Measurements from ENCODE around the gene PCNP.
"Not testable (repeated sequence)": the region's sequence is repeated elsewhere in the genome, so short reads cannot be mapped to it uniquely, and the experiment has no call there.

Gene PCNP

GRCh38 chr3:101603184-101603583, 29.2 kb downstream of the PCNP start:
- DNase-seq (no peak), ATAC-seq (no peak)
- H3K4me3 Mint-ChIP-seq: no peak overlapping the region
- no peaks in the 10 kb centered on the region for H3K9me3 Mint-ChIP-seq
- peaks cover 3% of the 10 kb centered on the region for H3K36me3 Mint-ChIP-seq (ENCODE audit: low read depth)
- H3K27ac Mint-ChIP-seq: no peak overlapping the region
- no peaks in the 10 kb centered on the region for H3K27me3 Mint-ChIP-seq
- H3K4me1 Mint-ChIP-seq: no peaks in the 10 kb centered on the region

- not testable (repeated sequence) for H3K36me3 Mint-ChIP-seq (ENCODE audit: low read depth); H3K4me1 Mint-ChIP-seq
These were observed 31.4 kb downstream of the PCNP start for GRCh38 chr3:101605398-101605797.

DNA sequence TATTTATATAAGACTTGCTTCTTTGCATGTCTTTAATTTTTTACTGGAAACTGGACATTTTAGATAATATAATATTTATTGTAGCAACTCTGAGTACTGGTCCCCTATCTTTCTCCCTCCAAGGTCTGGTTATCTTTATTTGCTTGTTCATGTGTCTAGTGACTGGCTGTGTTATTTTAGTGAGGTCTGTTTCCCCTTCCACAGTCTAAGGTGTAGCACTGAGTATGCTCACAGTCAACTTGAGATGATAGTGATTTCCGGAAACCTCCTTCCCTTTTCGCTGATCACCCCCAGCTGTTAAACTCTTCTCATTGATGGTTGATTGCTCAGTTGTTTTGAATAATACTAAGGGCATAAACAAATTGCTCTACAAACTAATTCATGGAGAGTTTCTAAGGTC, 37.0 kb downstream of the PCNP start:
- no peaks in the 10 kb centered on the region for H3K9me3 Mint-ChIP-seq
- no peaks in the 10 kb centered on the region for H3K4me1 Mint-ChIP-seq
- H3K4me3 Mint-ChIP-seq: no peak overlapping the region
- H3K27me3 Mint-ChIP-seq: no peaks in the 10 kb centered on the region
- no peak for ATAC-seq
- no peak overlapping the region for H3K27ac Mint-ChIP-seq
- H3K36me3 Mint-ChIP-seq (ENCODE audit: low read depth): no peaks in the 10 kb centered on the region
- no peak for DNase-seq

More at GRCh38 chr3:101605398-101605797, 31.4 kb downstream of the PCNP start:
- not testable (repeated sequence) for H3K4me3 Mint-ChIP-seq, DNase-seq, ATAC-seq, H3K27ac Mint-ChIP-seq, H3K9me3 Mint-ChIP-seq, H3K27me3 Mint-ChIP-seq

DNA sequence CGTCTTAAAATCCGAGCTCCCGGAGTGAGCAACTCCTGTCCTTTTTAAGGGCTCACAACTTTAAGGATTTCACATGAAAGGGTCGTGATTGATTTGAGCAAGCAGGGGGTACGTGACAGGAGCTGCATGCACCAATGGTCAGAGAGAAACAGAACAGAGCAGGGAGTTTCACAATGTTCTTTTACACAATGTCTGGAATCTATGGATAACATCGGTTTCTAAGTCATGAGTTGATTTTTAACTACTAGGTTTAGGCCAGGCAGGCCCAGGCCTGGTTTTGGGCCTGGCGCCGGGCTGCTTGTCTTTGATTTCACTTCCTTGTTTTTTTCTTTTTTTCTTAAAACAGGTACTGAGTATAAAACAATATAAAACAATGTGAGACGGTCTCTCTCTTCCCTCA, 39.0 kb downstream of the PCNP start:
- not testable (repeated sequence) for H3K27ac Mint-ChIP-seq; DNase-seq; ATAC-seq; H3K4me1 Mint-ChIP-seq; H3K36me3 Mint-ChIP-seq (ENCODE audit: low read depth); H3K9me3 Mint-ChIP-seq; H3K4me3 Mint-ChIP-seq; H3K27me3 Mint-ChIP-seq

DNA sequence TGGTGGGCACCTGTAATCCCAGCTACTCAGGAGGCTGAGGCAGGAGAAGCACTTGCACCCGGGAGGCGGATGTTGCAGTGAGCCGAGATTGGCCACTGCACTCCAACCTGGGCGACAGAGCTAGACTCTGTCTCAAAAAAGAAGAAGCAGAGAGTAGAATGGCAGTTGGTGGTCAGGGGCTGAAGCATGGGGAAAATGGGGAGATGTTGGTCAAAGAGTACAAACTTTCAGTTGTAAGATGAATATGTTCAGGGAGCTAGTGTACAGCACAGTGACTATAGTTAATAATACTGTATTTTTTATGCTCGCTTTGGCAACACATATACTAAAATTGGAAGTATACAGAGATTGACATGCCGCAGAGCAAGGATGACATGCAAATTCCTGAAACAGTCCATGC, 41.5 kb downstream of the PCNP start:
- Mint-ChIP-seq H3K27me3 (no peaks in the 10 kb centered on the region), H3K9me3 (no peaks in the 10 kb centered on the region), H3K27ac (no peak overlapping the region), H3K4me1 (no peaks in the 10 kb centered on the region), H3K4me3 (no peak overlapping the region), H3K36me3 (ENCODE audit: low read depth) (no peaks in the 10 kb centered on the region)
- DNase-seq (no peak), ATAC-seq (no peak)

DNA sequence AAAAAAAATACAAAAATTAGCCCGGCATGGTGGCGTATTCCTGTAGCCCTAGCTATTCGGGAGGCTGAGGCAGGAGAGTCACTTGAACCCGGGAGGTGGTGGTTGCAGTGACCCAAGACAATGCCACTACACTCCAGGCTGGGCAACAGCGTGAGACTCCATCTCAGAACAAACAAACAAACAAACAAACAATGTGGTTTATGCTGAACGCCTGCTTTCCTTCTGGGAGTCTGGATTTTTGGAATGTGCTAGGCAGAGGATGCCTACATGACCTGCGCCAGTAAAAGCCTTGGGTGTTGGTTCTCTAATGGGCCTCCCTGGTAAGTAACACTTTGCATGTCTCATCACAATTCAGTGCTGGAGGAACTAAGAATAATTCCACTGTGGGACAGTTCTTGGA, 43.5 kb downstream of the PCNP start:
- ATAC-seq (no peak), DNase-seq (no peak)
- Mint-ChIP-seq H3K4me1 (no peaks in the 10 kb centered on the region), H3K36me3 (ENCODE audit: low read depth) (no peaks in the 10 kb centered on the region), H3K9me3 (no peaks in the 10 kb centered on the region), H3K27ac (no peak overlapping the region), H3K4me3 (no peak overlapping the region), H3K27me3 (no peaks in the 10 kb centered on the region)

- ATAC-seq: no peak
- no peak overlapping the region for H3K27ac Mint-ChIP-seq
- H3K4me3 Mint-ChIP-seq: no peak overlapping the region
- no peaks in the 10 kb centered on the region for H3K36me3 Mint-ChIP-seq (ENCODE audit: low read depth)
- no peaks in the 10 kb centered on the region for H3K9me3 Mint-ChIP-seq
- H3K4me1 Mint-ChIP-seq: no peaks in the 10 kb centered on the region
- H3K27me3 Mint-ChIP-seq: no peaks in the 10 kb centered on the region
- DNase-seq: no peak
These were observed 44.7 kb downstream of the PCNP start for GRCh38 chr3:101618726-101619125.

- no peak for DNase-seq
- ATAC-seq: no peak
- H3K9me3 Mint-ChIP-seq: no peaks in the 10 kb centered on the region
- H3K4me1 Mint-ChIP-seq: no peaks in the 10 kb centered on the region
- H3K36me3 Mint-ChIP-seq (ENCODE audit: low read depth): no peaks in the 10 kb centered on the region
- no peaks in the 10 kb centered on the region for H3K27me3 Mint-ChIP-seq
- H3K27ac Mint-ChIP-seq: no peak overlapping the region
- no peak overlapping the region for H3K4me3 Mint-ChIP-seq
These were observed 45.8 kb downstream of the PCNP start for GRCh38 chr3:101619734-101620133.

GRCh38 chr3:101623656-101624055, 49.7 kb downstream of the PCNP start:
- DNase-seq (no peak), ATAC-seq (no peak)
- Mint-ChIP-seq H3K4me3 (no peak overlapping the region), H3K27me3 (no peaks in the 10 kb centered on the region), H3K9me3 (no peaks in the 10 kb centered on the region), H3K36me3 (ENCODE audit: low read depth) (no peaks in the 10 kb centered on the region), H3K27ac (no peak overlapping the region), H3K4me1 (no peaks in the 10 kb centered on the region)

- Mint-ChIP-seq H3K4me3 (no peak overlapping the region), H3K9me3 (no peaks in the 10 kb centered on the region), H3K27ac (no peak overlapping the region), H3K27me3 (no peaks in the 10 kb centered on the region), H3K4me1 (no peaks in the 10 kb centered on the region), H3K36me3 (ENCODE audit: low read depth) (no peaks in the 10 kb centered on the region)
- no peak for ATAC-seq
- no peak for DNase-seq
These were observed 50.9 kb downstream of the PCNP start for GRCh38 chr3:101624857-101625256.

GRCh38 chr3:101625879-101626278, 51.9 kb downstream of the PCNP start:
- H3K9me3 Mint-ChIP-seq: no peaks in the 10 kb centered on the region
- DNase-seq: no peak

DNA sequence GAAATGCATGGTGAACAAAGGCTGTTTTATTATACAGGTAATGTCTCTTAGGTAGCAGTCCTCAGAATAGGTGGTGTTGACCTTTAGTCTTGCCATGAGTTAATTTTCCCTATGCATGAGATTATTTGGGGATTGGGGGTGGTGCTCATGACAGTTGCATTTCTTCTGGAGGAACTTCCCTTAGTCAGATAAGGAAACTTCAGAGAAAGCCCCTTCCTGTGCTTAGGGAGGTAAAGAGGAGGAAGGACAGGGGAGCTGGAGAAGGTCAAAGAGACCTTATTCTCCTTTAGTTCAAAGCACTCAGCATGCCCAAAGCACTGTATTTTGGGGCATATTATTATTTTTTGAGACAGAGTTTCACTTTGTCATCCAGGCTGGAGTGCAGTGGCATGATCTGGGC, 55.2 kb downstream of the PCNP start:
- Mint-ChIP-seq H3K27ac (no peak overlapping the region), H3K4me1 (no peaks in the 10 kb centered on the region), H3K4me3 (no peak overlapping the region), H3K27me3 (no peaks in the 10 kb centered on the region), H3K36me3 (ENCODE audit: low read depth) (no peaks in the 10 kb centered on the region), H3K9me3 (no peaks in the 10 kb centered on the region)
- DNase-seq (no peak), ATAC-seq (no peak)

More at GRCh38 chr3:101625879-101626278, 51.9 kb downstream of the PCNP start:
- no peaks in the 10 kb centered on the region for H3K4me1 Mint-ChIP-seq
- no peaks in the 10 kb centered on the region for H3K27me3 Mint-ChIP-seq
- H3K36me3 Mint-ChIP-seq (ENCODE audit: low read depth): no peaks in the 10 kb centered on the region
- no peak for ATAC-seq
- no peak overlapping the region for H3K27ac Mint-ChIP-seq
- no peak overlapping the region for H3K4me3 Mint-ChIP-seq

DNA sequence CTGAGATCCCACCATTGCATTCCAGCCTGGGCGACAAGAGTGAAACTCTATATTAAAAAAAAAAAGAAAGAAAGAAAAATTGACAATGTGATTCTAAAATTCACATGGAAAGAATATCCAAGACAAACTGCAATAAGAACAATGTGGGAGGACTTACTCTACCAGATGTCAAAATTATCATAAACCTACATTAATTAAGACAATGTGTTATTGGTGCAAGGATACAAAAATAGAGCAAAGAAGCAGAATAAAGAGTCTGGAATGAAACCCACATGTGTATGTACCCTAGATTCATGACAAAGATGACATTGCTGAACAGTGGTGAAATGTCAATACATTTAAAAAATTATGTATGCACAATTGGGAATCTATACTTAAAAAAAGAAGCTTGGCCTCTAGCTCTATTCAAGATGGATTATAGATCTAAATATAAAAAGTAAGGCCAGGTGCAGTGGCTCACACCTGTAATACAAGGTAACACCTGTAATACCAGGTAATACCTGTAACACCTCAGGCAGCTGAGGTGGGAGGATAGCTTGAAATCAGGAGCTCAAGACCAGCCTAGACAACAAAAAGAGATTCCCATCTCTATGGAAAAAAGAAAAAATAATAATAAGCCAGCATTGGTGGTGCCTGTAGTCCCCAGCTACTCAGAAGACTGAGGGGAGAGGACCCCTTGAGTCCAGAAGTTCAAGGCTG, 57.3 kb downstream of the PCNP start:
- Mint-ChIP-seq H3K4me1 (no peaks in the 10 kb centered on the region), H3K4me3 (no peak overlapping the region), H3K27me3 (no peaks in the 10 kb centered on the region), H3K27ac (no peak overlapping the region), H3K36me3 (ENCODE audit: low read depth) (no peaks in the 10 kb centered on the region), H3K9me3 (no peaks in the 10 kb centered on the region)
- ATAC-seq: no peak
- no peak for DNase-seq

DNA sequence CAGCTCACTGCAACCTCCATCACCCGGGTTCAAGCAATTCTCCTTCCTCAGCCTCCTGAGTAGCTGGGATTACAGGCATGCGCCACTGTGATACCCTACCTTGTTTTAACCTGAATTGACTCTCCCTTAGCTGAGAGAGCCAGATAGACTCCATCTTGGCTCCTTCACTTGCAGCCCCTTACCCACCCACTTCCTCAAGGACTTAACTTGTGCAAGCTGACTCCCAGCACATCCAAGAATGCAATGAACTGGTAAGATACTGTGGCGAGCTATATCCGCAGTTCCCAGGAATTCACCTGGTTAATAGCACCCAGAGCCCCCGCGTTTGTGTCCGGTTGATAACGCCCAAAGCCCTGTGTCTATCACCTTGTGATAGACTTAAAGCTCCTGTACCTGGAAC, 58.0 kb downstream of the PCNP start:
- DNase-seq; H3K27me3 Mint-ChIP-seq; H3K9me3 Mint-ChIP-seq; H3K4me1 Mint-ChIP-seq; H3K27ac Mint-ChIP-seq; H3K4me3 Mint-ChIP-seq; ATAC-seq; H3K36me3 Mint-ChIP-seq (ENCODE audit: low read depth): not testable (repeated sequence)

GRCh38 chr3:101632586-101632985, 58.6 kb downstream of the PCNP start:
- peaks cover 2% of the 10 kb centered on the region for H3K4me1 Mint-ChIP-seq
- no peaks in the 10 kb centered on the region for H3K9me3 Mint-ChIP-seq
- DNase-seq (no peak), ATAC-seq (no peak)
- no peak overlapping the region for H3K27ac Mint-ChIP-seq
- H3K27me3 Mint-ChIP-seq: no peaks in the 10 kb centered on the region
- H3K4me3 Mint-ChIP-seq: no peak overlapping the region
- no peaks in the 10 kb centered on the region for H3K36me3 Mint-ChIP-seq (ENCODE audit: low read depth)

DNA sequence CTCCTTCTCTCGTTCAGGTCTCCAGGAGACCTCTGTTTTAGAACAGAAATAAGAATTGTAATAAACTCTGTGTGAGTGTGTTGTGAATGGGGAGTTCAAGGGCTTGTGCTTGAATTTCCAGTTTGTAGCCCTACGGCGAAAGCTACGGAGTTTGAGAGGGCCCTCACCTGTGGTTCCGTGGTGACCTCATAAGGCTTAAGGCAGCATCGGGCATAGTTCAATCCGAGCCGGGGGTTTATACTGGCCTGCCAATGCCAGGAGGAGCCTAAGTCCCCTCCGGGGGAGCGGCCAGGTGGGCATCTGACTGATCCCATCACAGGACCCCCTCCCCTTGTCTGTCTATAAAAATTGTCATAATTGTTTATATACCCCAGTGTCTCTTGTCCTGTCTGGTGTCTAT, 59.2 kb downstream of the PCNP start:
- no peaks in the 10 kb centered on the region for H3K36me3 Mint-ChIP-seq (ENCODE audit: low read depth)
- H3K4me1 Mint-ChIP-seq: peaks cover 2% of the 10 kb centered on the region
- H3K27ac Mint-ChIP-seq: no peak overlapping the region
- ATAC-seq (no peak), DNase-seq (no peak)
- H3K9me3 Mint-ChIP-seq: no peaks in the 10 kb centered on the region
- H3K4me3 Mint-ChIP-seq: no peak overlapping the region
- H3K27me3 Mint-ChIP-seq: no peaks in the 10 kb centered on the region
